IMR-90 (cell line): ENCODE data around the gene COPZ2. TPM values are rescaled to one million over a fixed set of nuclear protein-coding genes. Genes with fewer than 3 reads are reported as not detected.

ENCODE experiments used
- ATAC-seq: fragments of 200-7000 bp; cut with Tn5 transposase; 2 replicates; pipeline ENCODE4 v1.9.1; 2020; ENCODE audit warnings: low read depth, mild to moderate bottlenecking, moderate library complexity
- BruUV-seq: library from RNA; stranded (reverse); fragments of 400-500 nt; replicated peaks from 2 replicates; lab custom pipeline; 2021; lab: Mats Ljungman, UMichigan
- CTCF ChIA-PET: fragments of 300-600 bp; formaldehyde crosslinking; extraction: SDS; loops from one replicate; lab custom pipeline; 2021; ENCODE audit warnings: antibody characterized with exemption; lab: Yijun Ruan, JAX
- POLR2A ChIA-PET: fragments of 300-600 bp; sonication (Branson Sonifier 250); formaldehyde crosslinking; loops from one replicate; lab custom pipeline; 2022; ENCODE audit warnings: antibody characterized with exemption; ENCODE audit not compliant: unreplicated experiment; lab: Charles Lee
- DNase-seq: peaks from one replicate; pipeline ENCODE4 v3.0.0; 2013
- H2AFZ ChIP-seq: replicated peaks from 2 replicates; pipeline ENCODE3; 2013; ENCODE audit warnings: low read length, mild to moderate bottlenecking; ENCODE audit not compliant: poor library complexity
- H2AK5ac ChIP-seq: 2 replicates; pipeline ENCODE4 v1.6.1; 2013; ENCODE audit warnings: low read depth, low read length, inconsistent platforms
- H2AK9ac ChIP-seq: replicated peaks from 2 replicates; pipeline ENCODE3; 2013; ENCODE audit warnings: mild to moderate bottlenecking, low read depth, low read length, moderate library complexity; ENCODE audit not compliant: poor library complexity
- H2BK120ac ChIP-seq: 2 replicates; pipeline ENCODE4 v1.6.1; 2013; ENCODE audit warnings: low read depth, low read length, inconsistent platforms
- H2BK15ac ChIP-seq: 3 replicates; pipeline ENCODE4 v1.6.1; 2013; ENCODE audit warnings: low read depth, low read length, inconsistent platforms
- H2BK20ac ChIP-seq: 2 replicates; pipeline ENCODE4 v1.6.1; 2013; ENCODE audit warnings: low read depth, mild to moderate bottlenecking, inconsistent platforms, low read length, moderate library complexity
- H2BK5ac ChIP-seq: 2 replicates; pipeline ENCODE4 v1.6.1; 2013; ENCODE audit warnings: mild to moderate bottlenecking, low read depth, low read length, inconsistent platforms; ENCODE audit not compliant: poor library complexity, severe bottlenecking
- H3K14ac ChIP-seq: replicated peaks from 2 replicates; pipeline ENCODE4 v1.6.1; 2013; ENCODE audit warnings: low read depth, low read length, inconsistent platforms
- H3K18ac ChIP-seq: 2 replicates; pipeline ENCODE4 v1.6.1; 2013; ENCODE audit warnings: low read depth, low read length, control low read depth
- H3K23ac ChIP-seq: 2 replicates; pipeline ENCODE4 v1.6.1; 2013; ENCODE audit warnings: low read depth, low read length, inconsistent platforms
- H3K27ac ChIP-seq: 2 replicates; pipeline ENCODE4 v1.5.1; 2013; ENCODE audit warnings: mild to moderate bottlenecking, control low read depth, low read length; ENCODE audit not compliant: insufficient read depth
- H3K27me3 ChIP-seq: 2 replicates; pipeline ENCODE4 v1.6.1; 2013; ENCODE audit warnings: low read length; ENCODE audit not compliant: control insufficient read depth, insufficient read depth
- H3K36me3 ChIP-seq: 2 replicates; pipeline ENCODE4 v1.6.1; 2013; ENCODE audit warnings: low read length, mixed read lengths; ENCODE audit not compliant: control insufficient read depth, insufficient read depth
- H3K4ac ChIP-seq: 2 replicates; pipeline ENCODE4 v1.6.1; 2013; ENCODE audit warnings: low read depth, low read length, inconsistent platforms
- H3K4me1 ChIP-seq: 2 replicates; pipeline ENCODE4 v1.6.1; 2013; ENCODE audit warnings: low read length, mixed read lengths; ENCODE audit not compliant: control insufficient read depth, insufficient read depth
- H3K4me2 ChIP-seq: 2 replicates; pipeline ENCODE4 v1.6.1; 2013; ENCODE audit warnings: low read depth, mild to moderate bottlenecking, control low read depth, low read length, moderate library complexity
- H3K4me3 ChIP-seq: 2 replicates; pipeline ENCODE4 v1.5.1; 2013; ENCODE audit warnings: low read depth, mild to moderate bottlenecking, control low read depth, low read length, moderate library complexity; ENCODE audit not compliant: insufficient read depth
- H3K56ac ChIP-seq: 2 replicates; pipeline ENCODE4 v1.6.1; 2013; ENCODE audit warnings: low read length, inconsistent platforms; ENCODE audit not compliant: insufficient read depth; ENCODE audit errors: extremely low read depth
- H3K79me1 ChIP-seq, 2 experiments: 2 replicates each; pipeline ENCODE4 v1.6.1; 2013; ENCODE audit warnings: low read length in 2 of 2, inconsistent platforms in 1 of 2, low read depth in 1 of 2
- H3K9ac ChIP-seq: 2 replicates; pipeline ENCODE4 v1.6.1; 2013; ENCODE audit warnings: low read depth, low read length, control low read depth
- H3K9me1 ChIP-seq: 2 replicates; pipeline ENCODE4 v1.6.1; 2013; ENCODE audit warnings: low read length, inconsistent platforms; ENCODE audit not compliant: insufficient read depth
- H3K9me3 ChIP-seq: 2 replicates; pipeline ENCODE4 v1.6.1; 2013; ENCODE audit warnings: low read length; ENCODE audit not compliant: control insufficient read depth, insufficient read depth
- H4K20me1 ChIP-seq: 2 replicates; pipeline ENCODE4 v1.6.1; 2013; ENCODE audit warnings: low read length, inconsistent platforms; ENCODE audit not compliant: insufficient read depth
- H4K5ac ChIP-seq: 2 replicates; pipeline ENCODE4 v1.6.1; 2013; ENCODE audit warnings: mild to moderate bottlenecking, low read depth, low read length, control low read depth
- H4K8ac ChIP-seq, 2 experiments: 2 replicates each; pipeline ENCODE4 v1.6.1; 2013; ENCODE audit warnings: low read depth in 2 of 2, low read length in 2 of 2, control low read depth in 1 of 2, inconsistent platforms in 1 of 2
- H4K91ac ChIP-seq: 2 replicates; pipeline ENCODE4 v1.6.1; 2013; ENCODE audit warnings: low read depth, low read length, inconsistent platforms; ENCODE audit not compliant: insufficient read depth
- FOS ChIP-seq: fragments of 150-350 bp; IDR thresholded peaks from 2 replicates; pipeline ENCODE4 v1.6.1; 2016; ENCODE audit warnings: low read depth, low read length
- MXI1 ChIP-seq: IDR thresholded peaks from 2 replicates; pipeline ENCODE4 v1.6.1; 2012; ENCODE audit warnings: low read depth, mild to moderate bottlenecking, low read length, moderate library complexity, borderline replicate concordance
- RAD21 ChIP-seq: IDR thresholded peaks from 2 replicates; pipeline ENCODE4 v1.6.1; 2012; ENCODE audit warnings: low read length, improper control_type of control experiment
- RCOR1 ChIP-seq: IDR thresholded peaks from 2 replicates; pipeline ENCODE4 v1.6.1; 2012; ENCODE audit warnings: mild to moderate bottlenecking, low read length, improper control_type of control experiment; ENCODE audit not compliant: insufficient replicate concordance
- RFX5 ChIP-seq: IDR thresholded peaks from 2 replicates; pipeline ENCODE4 v1.8.0; 2012; ENCODE audit warnings: low read depth, mild to moderate bottlenecking, low read length, moderate library complexity
- SMC3 ChIP-seq: fragments of 150-350 bp; IDR thresholded peaks from 2 replicates; pipeline ENCODE4 v1.6.1; 2016; ENCODE audit warnings: low read depth, mild to moderate bottlenecking, antibody characterized with exemption, low read length, moderate library complexity
- WGBS, 2 experiments: methylation state at CpG; one replicate each; pipeline versions ENCODE4 v1.1.5 to v1.1.7; 2013; ENCODE audit warnings: missing lambda C conversion rate in 2 of 2; ENCODE audit not compliant: insufficient read length in 1 of 2; ENCODE audit errors: extremely low coverage in 2 of 2; 5-methylcytosine and 5-hydroxymethylcytosine counted together
- dilution Hi-C: fragments of 300-500 bp; cut with HindIII; formaldehyde crosslinking; loops from one replicate; pipeline ENCODE4 v1.14.3; 2018; ENCODE audit warnings: low sequenced_read_pairs; ENCODE audit not compliant: unreplicated experiment
- in situ Hi-C: fragments of 300-500 bp; cut with MboI; formaldehyde crosslinking; loops from 3 replicates; pipeline ENCODE4 v1.14.3; 2019; ENCODE audit warnings: low sequenced_read_pairs, inconsistent platforms, mixed read lengths
- intact Hi-C: fragments of 100-400 bp; cut with micrococcal nuclease; formaldehyde crosslinking; loops from 2 replicates; pipeline ENCODE4 v1.10.0; 2022
- polyA plus RNA-seq, 3 experiments: library from polyadenylated mRNA; depleted of rRNA; stranded (reverse); fragments of >200 nt; gene quantifications; 2 replicates each; pipeline ENCODE4 v1.2.3, GENCODE V29; 2012; ENCODE audit warnings: low replicate concordance in 1 of 3
- total RNA-seq: library from RNA; depleted of rRNA; stranded (reverse); fragments of >200 nt; gene quantifications from 2 replicates; pipeline ENCODE4 v1.2.3, GENCODE V29; 2012
- TF ChIP-seq, protein P1 (sequence below): conservative IDR thresholded peaks from 2 replicates; pipeline ENCODE4 v1.5.1; 2012; ENCODE audit warnings: mild to moderate bottlenecking, low read depth, low read length, improper control_type of control experiment

Gene COPZ2
- total and polyA plus RNA-seq, 2 of the 4 experiments (the other 2 are of a cell fraction), result 41.0 to 86.1 TPM

- in situ Hi-C loops (no loop called here), dilution Hi-C loops (no loop called here), intact Hi-C loops (no loop called here)
- Histone ChIP-seq H2BK120ac (no peak overlapping the region), H3K14ac (no peak overlapping the region), H3K23ac (no peak overlapping the region), H3K36me3 (no peaks in the 10 kb centered on the region), H3K79me1 (peaks cover 5 to 18% of the 10 kb centered on the region in 2 experiments), H3K4me3 (no peak overlapping the region), H3K27me3 (no peaks in the 10 kb centered on the region), H3K18ac (no peak overlapping the region), H2AK5ac (no peak overlapping the region), H4K5ac (no peak overlapping the region), H3K9me3 (no peaks in the 10 kb centered on the region), H3K27ac (no peak overlapping the region), H3K4me2 (no peak overlapping the region), H3K4me1 (peaks cover 10% of the 10 kb centered on the region), H3K56ac (no peak overlapping the region), H2AK9ac (no peak overlapping the region), H3K4ac (no peak overlapping the region), H3K9me1 (peaks cover 16% of the 10 kb centered on the region), H4K8ac (no peak overlapping the region; a peak in 1 of 4 replicates), H3K9ac (no peak overlapping the region), H2BK20ac (no peak overlapping the region), H4K20me1 (no peaks in the 10 kb centered on the region), H2BK15ac (no peak overlapping the region), H2AFZ (no peak overlapping the region), H4K91ac (no peak overlapping the region), H2BK5ac (no peak overlapping the region)
- ChIA-PET CTCF (no interaction called here), POLR2A (no interaction called here)
- TF ChIP-seq FOS (no peak), SMC3 (no peak), RFX5 (no peak), RCOR1 (no peak), MXI1 (no peak), RAD21 (no peak)
- TF ChIP-seq, protein P1, sequence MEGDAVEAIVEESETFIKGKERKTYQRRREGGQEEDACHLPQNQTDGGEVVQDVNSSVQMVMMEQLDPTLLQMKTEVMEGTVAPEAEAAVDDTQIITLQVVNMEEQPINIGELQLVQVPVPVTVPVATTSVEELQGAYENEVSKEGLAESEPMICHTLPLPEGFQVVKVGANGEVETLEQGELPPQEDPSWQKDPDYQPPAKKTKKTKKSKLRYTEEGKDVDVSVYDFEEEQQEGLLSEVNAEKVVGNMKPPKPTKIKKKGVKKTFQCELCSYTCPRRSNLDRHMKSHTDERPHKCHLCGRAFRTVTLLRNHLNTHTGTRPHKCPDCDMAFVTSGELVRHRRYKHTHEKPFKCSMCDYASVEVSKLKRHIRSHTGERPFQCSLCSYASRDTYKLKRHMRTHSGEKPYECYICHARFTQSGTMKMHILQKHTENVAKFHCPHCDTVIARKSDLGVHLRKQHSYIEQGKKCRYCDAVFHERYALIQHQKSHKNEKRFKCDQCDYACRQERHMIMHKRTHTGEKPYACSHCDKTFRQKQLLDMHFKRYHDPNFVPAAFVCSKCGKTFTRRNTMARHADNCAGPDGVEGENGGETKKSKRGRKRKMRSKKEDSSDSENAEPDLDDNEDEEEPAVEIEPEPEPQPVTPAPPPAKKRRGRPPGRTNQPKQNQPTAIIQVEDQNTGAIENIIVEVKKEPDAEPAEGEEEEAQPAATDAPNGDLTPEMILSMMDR, result no peak
- no CpG with 5 or more reads among the region's 2 CpGs for WGBS, 2 experiments
- ATAC-seq (no peak), DNase-seq (no peak)
- no TSS peak for BruUV-seq
These were observed 1.1 kb upstream of the COPZ2 start for GRCh38 chr17:48038687-48039086.
